A204.1 (cell line): Measurements from ENCODE around the gene KNCN.

Experiments
- FAIRE-seq: peaks from 2 replicates; lab custom pipeline; 2012; peaks lifted over from hg19 to GRCh38; lab: Jason Lieb, UNC

Gene KNCN

DNA sequence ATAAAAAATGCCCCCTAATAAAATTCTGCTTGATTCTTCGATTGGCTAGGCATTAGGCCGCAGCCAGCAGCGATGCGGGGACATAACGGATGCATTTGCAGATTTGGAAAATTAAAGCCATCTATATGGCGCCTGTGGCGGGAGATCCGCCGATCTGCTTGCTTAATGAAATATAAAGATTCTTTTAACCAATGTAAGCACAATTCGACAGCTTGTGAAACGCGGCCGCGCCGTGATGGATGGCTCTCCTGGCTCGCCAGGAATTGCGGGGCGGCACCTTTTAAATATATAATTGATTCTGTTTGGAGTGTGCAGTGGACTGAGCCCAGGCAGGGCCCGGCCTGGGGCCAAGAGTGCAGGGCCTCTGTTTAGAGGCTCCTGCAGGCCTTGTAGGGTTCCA is 53.8 kb downstream of the KNCN start:
- FAIRE-seq, result no peak

DNA sequence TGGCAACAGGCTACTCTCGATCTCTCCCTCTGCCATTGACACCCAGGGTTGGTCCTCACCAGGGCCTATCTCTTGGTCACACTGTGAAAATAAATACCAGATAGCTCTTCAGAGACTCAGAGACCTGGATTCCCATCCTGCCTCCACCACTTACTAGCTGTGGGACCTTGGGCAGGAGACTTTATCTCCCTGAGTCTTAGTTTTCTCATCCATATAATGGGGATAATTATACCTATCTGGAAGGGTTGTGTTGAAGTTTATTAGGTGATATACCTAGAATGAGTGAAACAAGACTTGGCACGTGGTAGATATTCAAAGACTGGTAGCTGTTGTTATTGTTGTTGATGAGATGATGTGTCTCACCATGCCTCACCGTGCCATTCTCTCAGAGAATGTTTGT is 54.4 kb downstream of the KNCN start:
- no peak for FAIRE-seq

DNA sequence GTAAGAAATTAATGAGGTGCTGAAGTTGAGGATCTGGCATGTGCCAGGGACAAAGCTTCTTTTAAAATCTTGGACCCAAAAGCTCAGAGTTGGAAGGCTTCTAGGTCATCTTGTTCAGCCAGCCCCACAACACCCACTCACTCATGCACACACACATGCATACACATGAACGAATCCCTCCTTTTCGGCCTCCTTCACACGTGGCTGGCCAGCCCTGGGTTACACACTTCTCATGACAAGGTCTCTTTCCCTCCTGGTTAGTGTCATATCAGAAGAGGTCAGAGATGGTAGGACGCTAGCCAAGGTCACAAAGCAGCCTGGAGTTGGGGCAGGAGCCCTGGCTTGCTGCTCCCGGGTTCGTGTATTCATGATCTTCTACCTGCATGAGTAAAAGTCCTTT is 54.9 kb downstream of the KNCN start:
- no peak for FAIRE-seq

DNA sequence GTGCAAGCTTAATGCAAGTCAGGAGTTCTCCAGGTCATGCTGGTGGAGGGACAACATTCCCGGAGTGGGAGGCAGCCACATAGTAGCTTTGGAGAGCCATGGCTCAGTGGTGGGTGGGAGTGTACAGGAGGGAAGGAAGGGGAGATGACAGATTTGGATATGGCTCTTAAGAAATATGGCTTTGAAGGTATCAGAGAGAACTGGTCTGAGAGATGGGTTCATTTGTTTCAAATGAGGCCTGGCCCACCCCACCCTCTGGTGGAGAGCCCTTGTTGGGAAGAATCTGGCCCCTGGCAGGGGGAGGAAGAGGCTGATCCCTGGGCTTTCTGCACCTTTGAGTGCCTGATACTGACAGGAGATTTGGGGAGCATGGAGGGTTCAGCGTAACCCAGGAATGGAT is 55.7 kb downstream of the KNCN start:
- FAIRE-seq, result no peak
